H1 (cell line): ENCODE measurements around the gene AHSG. TPM values are rescaled to one million over a fixed set of nuclear protein-coding genes. Genes with fewer than 3 reads are reported as not detected.

ENCODE experiments used
- CTCF ChIA-PET: fragments of 300-600 bp; sonication (Branson Sonifier 250); formaldehyde crosslinking; loops from one replicate; lab custom pipeline; 2021; ENCODE audit not compliant: partially characterized antibody; lab: Charles Lee
- POLR2A ChIA-PET: fragments of 300-600 bp; sonication (Branson Sonifier 250); formaldehyde crosslinking; loops from one replicate; lab custom pipeline; 2021; ENCODE audit warnings: inconsistent platforms; ENCODE audit not compliant: partially characterized antibody; lab: Charles Lee
- DNase-seq, 2 experiments: peaks; one replicate each; pipeline versions ENCODE4 v3.0.0 to v3.0.0-alpha.2; 2010 to 2022; ENCODE audit warnings: low spot score in 2 of 2, low read depth in 1 of 2, mixed read lengths in 1 of 2
- FAIRE-seq: peaks from 2 replicates; lab custom pipeline; 2011; peaks lifted over from hg19 to GRCh38; lab: Jason Lieb, UNC
- H2AFZ ChIP-seq: 2 replicates; pipeline ENCODE4 v1.8.1; 2012; ENCODE audit warnings: low read length, inconsistent platforms
- H2AK5ac ChIP-seq: 2 replicates; pipeline ENCODE4 v1.6.1; 2013; ENCODE audit warnings: low read depth, low read length
- H2BK120ac ChIP-seq: replicated peaks from 2 replicates; pipeline ENCODE3; 2013; ENCODE audit warnings: low read depth, low read length, inconsistent platforms
- H2BK12ac ChIP-seq: 2 replicates; pipeline ENCODE4 v1.6.1; 2013; ENCODE audit warnings: low read depth, low read length
- H2BK15ac ChIP-seq: 2 replicates; pipeline ENCODE4 v1.6.1; 2013; ENCODE audit warnings: low read length
- H2BK20ac ChIP-seq: 2 replicates; pipeline ENCODE4 v1.6.1; 2013; ENCODE audit warnings: low read length
- H2BK5ac ChIP-seq: 2 replicates; pipeline ENCODE4 v1.6.1; 2013; ENCODE audit warnings: low read depth, low read length
- H3K14ac ChIP-seq: 2 replicates; pipeline ENCODE4 v1.6.1; 2013; ENCODE audit warnings: inconsistent platforms; ENCODE audit not compliant: insufficient read length
- H3K18ac ChIP-seq: 2 replicates; pipeline ENCODE4 v1.6.1; 2013; ENCODE audit warnings: low read length; ENCODE audit errors: extremely low read depth
- H3K23ac ChIP-seq: 2 replicates; pipeline ENCODE4 v1.6.1; 2013; ENCODE audit warnings: inconsistent platforms; ENCODE audit not compliant: insufficient read length
- H3K23me2 ChIP-seq: 2 replicates; pipeline ENCODE4 v1.6.1; 2013; ENCODE audit warnings: low read depth, low read length
- H3K27ac ChIP-seq: 2 replicates; pipeline ENCODE4 v1.6.1; 2011; ENCODE audit warnings: low read depth, low read length, inconsistent platforms
- H3K27me3 ChIP-seq, 4 experiments: replicated peaks in 1 of 4; 1 replicate in 1 of 4; 2 replicates in 3 of 4; pipeline versions ENCODE4 v1.6.1 to v1.8.1; 2011 to 2013; ENCODE audit warnings: low read length in 3 of 4, mild to moderate bottlenecking in 3 of 4, inconsistent platforms in 2 of 4, mixed read lengths in 2 of 4, moderate library complexity in 1 of 4; ENCODE audit not compliant: control insufficient read depth in 3 of 4, insufficient read depth in 3 of 4; ENCODE audit errors: extremely low read depth in 1 of 4
- H3K36me3 ChIP-seq, 4 experiments: 2 replicates each; pipeline versions ENCODE4 v1.6.1 to v1.8.1; 2011 to 2013; ENCODE audit warnings: mild to moderate bottlenecking in 4 of 4, low read length in 3 of 4, moderate library complexity in 2 of 4, control low read depth in 1 of 4, inconsistent platforms in 1 of 4; ENCODE audit not compliant: insufficient read depth in 4 of 4, control insufficient read depth in 2 of 4
- H3K4ac ChIP-seq: replicated peaks from 2 replicates; pipeline ENCODE3; 2013; ENCODE audit warnings: low read length, low read depth, mixed read lengths, inconsistent platforms; ENCODE audit not compliant: insufficient read length
- H3K4me1 ChIP-seq, 4 experiments: replicated peaks in 1 of 4; 1 replicate in 1 of 4; 2 replicates in 3 of 4; pipeline versions ENCODE4 v1.6.1 to v1.8.1; 2011 to 2013; ENCODE audit warnings: low read length in 3 of 4, inconsistent platforms in 2 of 4, mixed read lengths in 1 of 4; ENCODE audit not compliant: insufficient read depth in 4 of 4, control insufficient read depth in 3 of 4
- H3K4me2 ChIP-seq, 2 experiments: 2 replicates each; pipeline versions ENCODE4 v1.6.1 to v1.8.1; 2011 to 2013; ENCODE audit warnings: low read depth in 2 of 2, low read length in 2 of 2, control low read depth in 1 of 2, inconsistent platforms in 1 of 2, mild to moderate bottlenecking in 1 of 2; ENCODE audit not compliant: insufficient read depth in 1 of 2
- H3K4me3 ChIP-seq, 4 experiments: fragments of 200-600, 300-600 bp in 1 of 4; sonication (generic), shearing (Covaris generic), sonication (Bioruptor Twin) in 1 of 4; 2 replicates each; pipeline versions ENCODE4 v1.5.1 to v1.8.1; 2011 to 2016; ENCODE audit warnings: low read length in 4 of 4, low read depth in 3 of 4, control low read depth in 2 of 4, inconsistent platforms in 2 of 4, mild to moderate bottlenecking in 2 of 4, mixed read lengths in 1 of 4, moderate library complexity in 1 of 4; ENCODE audit not compliant: insufficient read depth in 2 of 4; ENCODE audit errors: extremely low read depth in 1 of 4
- H3K56ac ChIP-seq: replicated peaks from 2 replicates; pipeline ENCODE3; 2013; ENCODE audit warnings: low read depth, mild to moderate bottlenecking, mixed read lengths, low read length, inconsistent platforms; ENCODE audit not compliant: insufficient read length
- H3K79me1 ChIP-seq: 2 replicates; pipeline ENCODE4 v1.6.1; 2013; ENCODE audit warnings: low read depth, low read length, control low read depth
- H3K79me2 ChIP-seq, 2 experiments: 2 replicates each; pipeline versions ENCODE4 v1.6.1 to v1.8.1; 2012 to 2013; ENCODE audit warnings: low read length in 2 of 2, mild to moderate bottlenecking in 2 of 2, inconsistent platforms in 1 of 2; ENCODE audit not compliant: insufficient read depth in 2 of 2, control insufficient read depth in 1 of 2
- H3K9ac ChIP-seq, 4 experiments: replicated peaks in 1 of 4; 1 replicate in 1 of 4; 2 replicates in 3 of 4; pipeline versions ENCODE4 v1.6.1 to v1.8.1; 2011 to 2013; ENCODE audit warnings: low read depth in 3 of 4, low read length in 3 of 4, control low read depth in 2 of 4, mild to moderate bottlenecking in 2 of 4, moderate library complexity in 2 of 4, inconsistent platforms in 1 of 4; ENCODE audit errors: extremely low read depth in 1 of 4
- H3K9me3 ChIP-seq, 2 experiments: 2 replicates each; pipeline versions ENCODE4 v1.6.1 to v1.8.1; 2012 to 2013; ENCODE audit warnings: mild to moderate bottlenecking in 2 of 2, moderate library complexity in 2 of 2, control low read depth in 1 of 2, inconsistent platforms in 1 of 2, low read depth in 1 of 2, low read length in 1 of 2, mixed read lengths in 1 of 2; ENCODE audit not compliant: insufficient read depth in 2 of 2
- H4K20me1 ChIP-seq, 2 experiments: replicated peaks in 1 of 2; 2 replicates each; pipeline versions ENCODE3 to v1.8.1; 2011 to 2013; ENCODE audit warnings: inconsistent platforms in 2 of 2, low read length in 2 of 2, mild to moderate bottlenecking in 1 of 2; ENCODE audit not compliant: insufficient read depth in 2 of 2, control insufficient read depth in 1 of 2
- H4K5ac ChIP-seq: 2 replicates; pipeline ENCODE4 v1.6.1; 2013; ENCODE audit warnings: low read length, low read depth, mixed read lengths, inconsistent platforms; ENCODE audit not compliant: insufficient read length
- H4K8ac ChIP-seq: 2 replicates; pipeline ENCODE4 v1.8.0; 2013; ENCODE audit warnings: mild to moderate bottlenecking, moderate library complexity, low read length, inconsistent platforms; ENCODE audit not compliant: insufficient read depth; ENCODE audit errors: extremely low read depth
- H4K91ac ChIP-seq: replicated peaks from 2 replicates; pipeline ENCODE3; 2013; ENCODE audit warnings: low read length, mixed read lengths, inconsistent platforms; ENCODE audit not compliant: insufficient read length
- CEBPB ChIP-seq: IDR thresholded peaks from 2 replicates; pipeline ENCODE4 v1.6.1; 2012; ENCODE audit warnings: low read depth, low read length
- JUN ChIP-seq: IDR thresholded peaks from 2 replicates; pipeline ENCODE4 v1.6.1; 2011; ENCODE audit warnings: low read depth, mild to moderate bottlenecking, improper control_type of control experiment, low read length
- MAFK ChIP-seq: IDR thresholded peaks from 2 replicates; pipeline ENCODE4 v1.6.1; 2012; ENCODE audit warnings: low read depth, mild to moderate bottlenecking, improper control_type of control experiment, low read length
- WGBS, 2 experiments: shearing (Covaris generic) in 1 of 2; methylation state at CpG; one replicate each; pipeline versions ENCODE4 v1.1.6 to v1.1.7; 2013 to 2015; ENCODE audit warnings: low lambda C conversion rate in 2 of 2, mixed read lengths in 2 of 2, inconsistent platforms in 1 of 2, low coverage in 1 of 2, missing lambda C conversion rate in 1 of 2; ENCODE audit not compliant: insufficient replicate concordance in 2 of 2, insufficient coverage in 1 of 2, insufficient read length in 1 of 2; ENCODE audit errors: extremely low coverage in 1 of 2, missing lambda C conversion rate in 1 of 2; 5-methylcytosine and 5-hydroxymethylcytosine counted together
- polyA plus RNA-seq, 7 experiments: library from polyadenylated mRNA; depleted of rRNA in 3 of 7; stranded (reverse) in 5 of 7; unstranded in 2 of 7; fragments of >200 nt in 5 of 7; fragments of 200-250 nt in 2 of 7; gene quantifications; 1 replicate in 5 of 7; 2 replicates in 1 of 7; 4 replicates in 1 of 7; pipeline versions ENCODE4 v1.2.1 to v1.2.3, GENCODE V29; 2011 to 2013; ENCODE audit warnings: missing spikeins in 2 of 7, mixed read lengths in 2 of 7
- total RNA-seq: library from RNA; stranded (reverse); fragmentation: NEBNext Ultra II Directional; extraction: Animal tissue kit (Norgen Biotek cat#: 25700); gene quantifications from 2 replicates; pipeline ENCODE4 v1.2.1, GENCODE V29; 2021

The AHSG gene
- total and polyA plus RNA-seq, 2 of the 8 experiments (the other 6 are each of a cell fraction or from before 2014, with no cell fraction given): 0.68 to 0.78 TPM

GRCh38 chr3:186644683-186645082 is 31.8 kb downstream of the AHSG start:
- Histone ChIP-seq H2AFZ (no peak overlapping the region), H3K23me2 (no peaks in the 10 kb centered on the region), H3K27ac (no peak overlapping the region), H3K23ac (no peak overlapping the region), H2BK12ac (peak overlapping the region; percentile 30; the same call in 1 of the 2 replicates), H3K4ac (no peak overlapping the region), H3K14ac (no peak overlapping the region), H2AK5ac (no peak overlapping the region), H3K9me3 (no peaks in the 10 kb centered on the region), H4K91ac (no peak overlapping the region), H3K4me1 (peaks cover 5 to 12% (median 8%) of the 10 kb centered on the region in 4 experiments; a peak in 5 of 7 replicates), H3K79me1 (no peaks in the 10 kb centered on the region), H4K5ac (no peak overlapping the region), H2BK15ac (no peak overlapping the region), H3K18ac (no peak overlapping the region), H4K8ac (no peak overlapping the region), H3K79me2 (no peaks in the 10 kb centered on the region), H2BK5ac (no peak overlapping the region), H3K56ac (no peak overlapping the region), H3K27me3 (no peaks in the 10 kb centered on the region; a peak in 1 of 7 replicates), H2BK20ac (peak overlapping the region; percentile 8; the same call in 1 of the 2 replicates), H3K4me2 (no peak overlapping the region), H3K9ac (no peak overlapping the region), H4K20me1 (no peaks in the 10 kb centered on the region), H2BK120ac (no peak overlapping the region), H3K4me3 (no peak overlapping the region), H3K36me3 (no peaks in the 10 kb centered on the region)
- DNase-seq (peak in 1 of 2 experiments; percentile 33), FAIRE-seq (no peak)
- WGBS, 2 experiments: 89% methylated on average over 3 of the region's 3 CpGs; no CpG with 5 or more reads in 1 of the 2 experiments
- peak; percentile 74 for TF ChIP-seq CEBPB
- TF ChIP-seq JUN: no peak
- no peak for TF ChIP-seq MAFK
- ChIA-PET POLR2A (interaction anchor here (1.0 to 3.0 kb wide), 4 partner anchors 13 to 139 kb away, joined by 3 to 13 read pairs (median 4); partner anchors contain the start of gene EIF4A2), CTCF (interaction anchor here (0.5 to 3.3 kb wide), 6 partner anchors 9 to 30 kb away, joined by 4 to 15 read pairs (median 6); no protein-coding TSS in a partner anchor)
